Islet of Langerhans (tissue), 1 donor: Measurements from ENCODE around the gene CCNO.

Source experiments
- FAIRE-seq: peaks from one replicate; lab custom pipeline; 2011; peaks lifted over from hg19 to GRCh38; lab: Jason Lieb, UNC

CCNO gene

DNA sequence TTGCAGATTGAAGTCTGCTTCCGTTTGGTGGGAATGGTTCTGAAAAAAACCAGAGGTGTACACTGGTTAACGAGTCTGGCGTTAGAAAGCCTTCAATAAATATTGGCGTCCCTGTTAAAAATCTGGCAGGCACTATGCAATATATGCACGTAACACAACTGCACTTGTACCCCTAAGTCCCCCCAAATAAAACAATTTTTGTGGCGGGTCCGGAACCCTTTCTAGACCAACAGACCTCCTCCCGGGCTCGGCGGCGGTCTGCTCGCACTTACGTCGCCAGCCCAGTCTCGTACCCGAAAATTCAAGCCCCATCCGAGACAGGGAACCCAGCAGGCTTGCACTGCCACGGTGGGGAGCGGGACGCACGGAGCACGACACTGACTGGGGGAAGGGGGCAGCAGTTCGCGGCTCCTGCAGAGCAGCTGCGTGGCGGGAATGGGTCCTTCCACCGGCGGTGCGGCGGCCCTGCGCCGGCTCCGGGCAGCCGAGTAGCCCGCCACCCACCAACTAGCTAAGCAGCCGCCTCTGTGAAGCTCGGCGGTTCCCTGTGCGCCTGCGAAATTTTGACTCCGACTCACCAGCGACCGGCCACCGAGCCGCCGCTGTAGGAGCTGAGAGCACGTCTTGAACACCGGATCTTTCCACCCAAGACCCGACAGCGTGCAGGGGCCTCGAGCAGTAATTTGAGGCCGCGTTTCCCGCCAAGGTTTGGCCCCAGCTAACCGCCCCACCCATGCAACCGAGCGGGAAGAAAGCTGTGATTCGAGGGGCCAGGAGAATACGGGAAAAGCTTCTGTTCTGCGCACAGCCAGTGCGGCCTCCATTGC lies 10.2 kb downstream of the CCNO start:
- no peak for FAIRE-seq

DNA sequence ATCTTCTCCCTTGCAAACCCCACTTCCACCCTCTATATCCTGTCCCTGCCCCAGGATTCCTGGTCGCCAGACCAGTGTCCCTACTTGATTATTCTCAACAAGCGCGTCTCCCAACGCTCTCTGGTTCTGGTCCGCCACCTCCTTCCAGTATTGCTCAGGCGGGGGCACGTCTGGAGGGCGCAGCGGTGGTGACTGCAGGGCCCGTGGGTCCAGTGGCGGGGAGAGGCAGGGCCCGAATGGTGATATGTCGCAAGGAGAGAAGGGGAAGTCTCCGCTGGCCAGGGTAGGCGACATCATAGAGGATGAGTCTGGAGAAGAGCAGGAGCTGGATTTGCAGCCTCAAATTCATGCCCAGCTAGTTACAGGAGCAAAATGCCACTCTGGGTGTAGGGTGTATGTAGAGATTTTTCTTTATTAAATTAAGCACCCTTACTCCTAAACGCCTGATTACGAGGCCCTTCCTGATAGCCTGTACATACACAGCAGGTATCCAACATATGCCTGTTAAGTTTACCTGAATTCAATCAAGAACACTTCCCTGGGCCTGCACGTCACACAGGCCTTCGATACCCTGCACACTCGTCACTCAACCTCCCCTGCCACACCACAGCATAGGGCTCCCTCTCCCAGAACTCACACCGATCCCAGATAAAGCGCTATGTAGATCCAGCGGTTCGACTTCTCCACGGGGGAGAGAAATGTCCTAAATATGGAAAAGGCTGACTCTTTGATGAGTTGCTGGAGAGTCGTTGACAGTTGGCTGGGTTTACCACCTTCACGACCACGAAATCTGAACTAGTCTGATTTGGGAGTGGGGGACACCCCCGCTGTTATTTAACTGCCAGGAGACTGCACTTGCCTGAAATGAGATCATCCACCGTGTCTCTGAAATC lies 11.1 kb downstream of the CCNO start:
- no peak for FAIRE-seq

- FAIRE-seq, result no peak
Observed at GRCh38 chr5:55220433-55221185, 12.8 kb downstream of the CCNO start.

GRCh38 chr5:55219770-55220169 lies 13.6 kb downstream of the CCNO start:
- FAIRE-seq, result no peak

DNA sequence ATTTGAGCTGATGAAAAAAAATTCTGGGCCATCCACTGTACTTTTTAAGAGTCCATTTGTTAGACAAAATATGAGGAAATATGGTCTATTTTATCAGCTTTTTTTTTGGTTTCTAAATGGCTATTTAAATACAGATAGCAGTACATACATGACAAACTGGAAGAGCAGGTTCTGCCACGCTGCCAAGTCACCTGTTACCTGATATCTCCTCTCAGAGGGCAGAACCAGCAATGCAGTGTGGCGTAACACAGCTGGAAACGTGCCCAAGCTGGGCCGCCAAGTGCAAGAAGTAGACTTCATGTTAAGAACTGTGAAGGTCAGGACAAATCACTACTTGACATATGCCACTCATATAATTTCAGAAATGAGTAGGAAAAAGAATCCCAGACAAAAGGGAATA lies 14.4 kb downstream of the CCNO start:
- FAIRE-seq, result no peak

DNA sequence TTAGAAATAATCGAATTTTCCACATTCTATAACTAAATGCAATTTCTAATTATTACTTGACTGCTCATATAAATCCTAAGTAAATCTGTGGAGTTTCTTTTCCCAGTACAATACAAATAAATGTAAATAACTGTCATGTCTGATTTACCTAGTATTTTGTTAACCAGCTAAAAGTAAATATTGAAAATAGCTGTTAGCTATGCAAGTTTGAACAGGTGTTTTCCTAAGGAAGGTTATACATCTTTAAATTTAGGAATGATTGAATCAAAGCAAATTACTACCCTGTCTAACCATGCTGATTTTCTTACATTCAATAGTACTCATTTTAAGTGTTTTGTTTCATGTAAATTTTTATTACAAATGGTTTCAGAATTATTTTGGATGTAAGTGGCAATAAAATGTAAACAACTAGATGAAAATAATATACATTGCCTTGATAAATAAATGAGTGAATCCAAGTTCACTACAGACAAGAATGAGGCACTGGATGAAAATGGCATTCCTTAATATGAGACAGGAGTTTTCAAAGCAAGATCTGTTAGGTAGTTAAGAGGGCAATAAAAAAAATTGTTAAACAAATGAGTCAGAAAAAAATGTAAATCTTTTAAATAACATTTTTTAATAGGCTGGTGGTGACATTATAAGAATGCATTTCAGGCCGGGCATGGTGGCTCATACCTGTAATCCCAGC lies 22.1 kb downstream of the CCNO start:
- FAIRE-seq, result peak; percentile 41

DNA sequence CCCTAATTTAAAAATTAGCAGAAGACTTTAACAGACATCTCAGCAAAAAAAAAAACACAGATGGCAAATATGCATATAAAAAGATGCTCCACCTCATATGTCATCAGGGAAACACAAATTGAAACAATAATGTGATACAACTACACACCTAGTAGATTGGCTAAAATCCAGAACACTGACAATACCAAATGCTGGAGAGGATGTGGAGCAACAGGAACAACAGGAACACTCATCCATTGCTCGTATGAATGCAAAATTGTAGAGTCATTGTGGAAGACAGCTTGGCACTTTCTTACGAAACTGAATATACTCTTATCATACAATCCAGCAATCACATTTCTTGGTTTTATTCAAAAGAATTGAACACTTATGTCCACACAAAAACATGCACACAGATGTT lies 28.4 kb downstream of the CCNO start:
- FAIRE-seq, result no peak

GRCh38 chr5:55191165-55191564 lies 42.2 kb downstream of the CCNO start:
- FAIRE-seq, result no peak

DNA sequence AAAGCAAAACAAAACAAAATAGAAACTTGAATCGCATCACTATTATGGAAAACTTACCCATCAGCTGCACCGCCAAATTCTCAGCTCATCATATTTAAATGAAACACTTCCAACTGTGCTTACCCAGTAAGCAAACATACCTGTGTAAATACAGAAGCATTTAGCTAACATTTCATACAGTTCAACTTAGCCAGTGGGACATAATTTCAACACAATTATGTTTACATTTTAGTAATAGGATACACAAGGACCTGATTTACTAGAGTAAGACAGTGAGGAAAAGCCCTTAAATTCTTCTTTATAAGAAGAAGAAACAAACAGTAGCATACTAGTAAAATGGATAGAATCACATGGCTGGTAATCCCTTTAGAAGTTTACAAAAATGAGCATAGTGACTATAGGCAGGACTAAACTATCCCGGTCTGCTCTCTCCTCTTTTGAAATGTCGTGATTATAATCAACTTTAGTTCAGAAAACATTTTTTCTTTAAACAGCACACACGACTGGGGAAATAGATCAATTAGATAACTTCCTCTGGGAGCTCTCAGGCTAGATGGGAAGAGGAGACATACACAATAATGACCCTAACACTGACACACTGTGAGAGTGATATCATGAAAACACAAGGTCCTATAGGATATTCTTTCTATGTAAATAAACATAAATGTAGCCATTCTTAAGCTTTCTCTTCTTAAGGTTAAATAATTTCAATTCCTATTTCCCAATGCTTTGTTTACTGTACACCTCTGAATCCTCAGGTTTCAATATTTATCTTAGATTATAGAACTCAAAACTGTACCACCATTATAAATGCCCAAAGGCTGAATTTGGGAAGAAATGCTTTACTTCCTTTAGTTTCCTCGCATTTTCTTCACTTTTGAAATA lies 44.5 kb downstream of the CCNO start:
- FAIRE-seq, result no peak

DNA sequence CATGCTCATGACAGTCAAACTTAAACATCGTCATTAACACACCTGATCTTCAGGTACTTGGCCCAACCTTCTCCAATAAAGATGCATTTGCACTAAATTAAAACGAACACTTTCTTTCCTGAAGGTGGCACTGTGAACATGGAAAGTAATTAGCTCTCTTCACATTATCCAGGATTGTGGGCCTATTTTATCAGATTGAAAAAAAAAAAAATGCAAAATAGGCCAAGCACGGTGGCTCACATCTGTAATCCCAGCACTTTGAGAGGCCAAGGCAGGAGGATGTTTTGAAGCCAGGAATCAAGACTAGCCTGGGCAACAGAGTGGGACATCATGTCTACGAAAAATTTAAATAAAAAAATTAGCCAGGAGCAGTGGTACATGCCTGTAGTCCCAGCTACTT lies 46.0 kb downstream of the CCNO start:
- FAIRE-seq, result no peak
